ENCODE measurements around the gene DNM1. TPM values are rescaled to one million over a fixed set of nuclear protein-coding genes. Genes with fewer than 3 reads are reported as not detected.

Gene DNM1
- total and polyA plus RNA-seq, 2 of the 8 experiments (the other 6 are each of a cell fraction or from before 2014, with no cell fraction given) = 34.3 to 62.7 TPM

DNA sequence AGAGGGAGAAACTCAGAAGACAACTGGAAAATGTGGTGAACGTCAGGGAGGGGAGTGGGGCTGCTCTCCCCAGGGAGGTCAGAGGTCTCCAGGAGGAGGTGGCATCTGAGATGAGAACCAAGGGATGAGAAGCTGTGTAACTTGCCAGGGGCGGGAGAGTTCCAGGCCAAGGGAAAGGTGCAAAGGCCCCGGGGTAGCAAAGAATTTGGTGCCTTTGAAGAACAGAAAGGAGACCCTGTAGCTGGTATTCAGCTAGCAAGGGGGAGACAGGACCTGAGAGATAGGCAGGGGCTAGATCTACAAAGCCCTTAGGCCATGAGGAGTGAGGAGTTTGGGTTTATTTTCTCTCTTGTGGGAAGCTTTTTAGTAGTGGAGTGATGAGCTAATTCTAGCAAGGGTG is 3.3 kb downstream of the DNM1 start:
- TF ChIP-seq TAF7 (optimal IDR thresholded peaks at IDR 0.05; ENCODE audit: borderline replicate concordance, low read depth, low read length) = no peak

More for the DNA sequence above, 3.3 kb downstream of the DNM1 start:
- Histone ChIP-seq H2BK120ac (replicated peaks; ENCODE audit: low read depth, low read length) (no peak overlapping the region), H3K56ac (replicated peaks; ENCODE audit: insufficient read length, low read depth, low read length) (no peak overlapping the region), H2BK20ac (ENCODE audit: low read length) (no peak overlapping the region), H4K5ac (ENCODE audit: insufficient read length, low read depth, low read length) (no peak overlapping the region), H3K23ac (ENCODE audit: insufficient read length) (no peak overlapping the region), H4K20me1 (replicated peaks in 1 of 2; ENCODE audit: control insufficient read depth in 1 of 2, insufficient read depth in 2 of 2, low read length in 2 of 2) (peaks cover 0 to 9% of the 10 kb centered on the region in 2 experiments), H2BK15ac (ENCODE audit: low read length) (no peak overlapping the region), H3K4me1 (replicated peaks in 1 of 4; ENCODE audit: control insufficient read depth in 3 of 4, insufficient read depth in 4 of 4, low read length in 3 of 4) (peaks cover 3 to 11% (median 9%) of the 10 kb centered on the region in 4 experiments; a peak in 6 of 7 replicates), H3K27ac (ENCODE audit: low read depth, low read length) (no peak overlapping the region), H3K4me3 (ENCODE audit: extremely low read depth in 1 of 4, insufficient read depth in 2 of 4, low read depth in 3 of 4, low read length in 4 of 4) (no peak overlapping the region), H3K4ac (replicated peaks; ENCODE audit: insufficient read length, low read depth, low read length) (no peak overlapping the region), H3K14ac (ENCODE audit: insufficient read length) (no peak overlapping the region), H3K9ac (replicated peaks in 1 of 4; ENCODE audit: extremely low read depth in 1 of 4, low read depth in 3 of 4, low read length in 3 of 4) (no peak overlapping the region), H4K91ac (replicated peaks; ENCODE audit: insufficient read length, low read length) (no peak overlapping the region), H3K18ac (ENCODE audit: extremely low read depth, low read length) (no peak overlapping the region), H2BK5ac (ENCODE audit: low read depth, low read length) (no peak overlapping the region), H4K8ac (ENCODE audit: extremely low read depth, insufficient read depth, low read length) (no peak overlapping the region), H3K36me3 (ENCODE audit: control insufficient read depth in 2 of 4, insufficient read depth in 4 of 4, low read length in 3 of 4) (no peaks in the 10 kb centered on the region), H2BK12ac (ENCODE audit: low read depth, low read length) (no peak overlapping the region), H2AK5ac (ENCODE audit: low read depth, low read length) (no peak overlapping the region), H3K79me1 (ENCODE audit: low read depth, low read length) (no peaks in the 10 kb centered on the region; the same call in 1 of the 2 replicates), H3K79me2 (ENCODE audit: control insufficient read depth in 1 of 2, insufficient read depth in 2 of 2, low read length in 2 of 2) (peaks cover 0 to 3% of the 10 kb centered on the region in 2 experiments; a peak in 1 of 4 replicates), H3K9me3 (ENCODE audit: insufficient read depth in 2 of 2, low read depth in 1 of 2, low read length in 1 of 2) (no peaks in the 10 kb centered on the region), H2AFZ (ENCODE audit: low read length) (no peak overlapping the region), H3K23me2 (ENCODE audit: low read depth, low read length) (peaks cover 6% of the 10 kb centered on the region; the same call in 1 of the 2 replicates), H3K27me3 (replicated peaks in 1 of 4; ENCODE audit: control insufficient read depth in 3 of 4, extremely low read depth in 1 of 4, insufficient read depth in 3 of 4, low read length in 3 of 4) (no peaks in the 10 kb centered on the region), H3K4me2 (ENCODE audit: insufficient read depth in 1 of 2, low read depth in 2 of 2, low read length in 2 of 2) (no peak overlapping the region)
- FAIRE-seq (no peak), DNase-seq (ENCODE audit: low read depth in 1 of 2, low spot score in 2 of 2) (no peak)
- CTCF ChIA-PET (ENCODE audit: partially characterized antibody) = interaction anchor here (1.1 to 2.3 kb wide), 5 partner anchors 11 to 53 kb away, joined by 3 to 14 read pairs (median 4); no protein-coding TSS in a partner anchor
- POLR2A ChIA-PET (ENCODE audit: partially characterized antibody) = interaction anchor here (0.6 to 2.1 kb wide), 6 partner anchors 8 to 51 kb away, joined by 3 to 14 read pairs (median 4); no protein-coding TSS in a partner anchor
- 86% methylated on average over 3 of the region's 3 CpGs; no CpG with 5 or more reads in 1 of the 2 experiments for WGBS, 2 experiments (ENCODE audit: extremely low coverage in 1 of 2, insufficient coverage in 1 of 2, insufficient read length in 1 of 2, insufficient replicate concordance in 2 of 2, low coverage in 1 of 2, low lambda C conversion rate in 2 of 2, missing lambda C conversion rate in 1 of 2)
